Activated CD8-positive, alpha-beta memory T cell treated with anti-CD3 and anti-CD28 coated beads for 36 hours (primary cell): ENCODE measurements around the gene SYT12. TPM values are rescaled to one million over a fixed set of nuclear protein-coding genes. Genes with fewer than 3 reads are reported as not detected.
"Not testable (repeated sequence)": the region's sequence is repeated elsewhere in the genome, so short reads cannot be mapped to it uniquely, and the experiment has no call there.

Source experiments
- CTCF ChIA-PET: fragments of 350-600 bp; sonication (Branson Sonifier 250); formaldehyde crosslinking; loops from one replicate; lab custom pipeline; 2021; ENCODE audit warnings: antibody characterized with exemption; lab: Charles Lee
- POLR2A ChIA-PET: fragments of 350-600 bp; sonication (Branson Sonifier 250); formaldehyde crosslinking; loops from one replicate; lab custom pipeline; 2021; ENCODE audit warnings: antibody characterized with exemption; lab: Charles Lee
- total RNA-seq, 2 experiments: library from RNA; stranded (reverse); gene quantifications; one replicate each; pipeline ENCODE4 v1.2.3, GENCODE V29; 2021

SYT12 gene
- total RNA-seq, 2 experiments from 2014 or later, result not detected

- CTCF ChIA-PET, POLR2A ChIA-PET: not testable (repeated sequence)
Observed at GRCh38 chr11:66988741-66989140, 34.2 kb upstream of the SYT12 start.

GRCh38 chr11:66989360-66989759 is 33.6 kb upstream of the SYT12 start:
- CTCF ChIA-PET, result not testable (repeated sequence)
- POLR2A ChIA-PET, result interaction anchor here (0.6 kb wide), 1 partner anchor 113 kb away, joined by 3 read pairs; no protein-coding TSS in a partner anchor

- ChIA-PET CTCF (interaction anchor here (0.5 kb wide), 1 partner anchor 43 kb away, joined by 3 read pairs; no protein-coding TSS in a partner anchor), POLR2A (no interaction called here)
Observed at GRCh38 chr11:66992041-66992440, 30.9 kb upstream of the SYT12 start.

GRCh38 chr11:66996609-66997273 is 26.2 kb upstream of the SYT12 start:
- POLR2A ChIA-PET, result no interaction called here
- CTCF ChIA-PET, result no interaction called here

GRCh38 chr11:66999555-66999954 is 23.4 kb upstream of the SYT12 start:
- POLR2A ChIA-PET, result no interaction called here
- CTCF ChIA-PET, result interaction anchor here (0.6 kb wide), 2 partner anchors 22 to 318 kb away, joined by 3 read pairs; no protein-coding TSS in a partner anchor

- ChIA-PET POLR2A (no interaction called here), CTCF (no interaction called here)
Observed at GRCh38 chr11:67001332-67001731, 21.6 kb upstream of the SYT12 start.

- POLR2A ChIA-PET, result no interaction called here
- CTCF ChIA-PET, result no interaction called here
Observed at GRCh38 chr11:67002297-67002913, 20.5 kb upstream of the SYT12 start.

- POLR2A ChIA-PET, result no interaction called here
- CTCF ChIA-PET, result no interaction called here
Observed at GRCh38 chr11:67002921-67003411, 20.0 kb upstream of the SYT12 start.

- CTCF ChIA-PET, POLR2A ChIA-PET: not testable (repeated sequence)
Observed at GRCh38 chr11:67005200-67005599, 17.7 kb upstream of the SYT12 start.

GRCh38 chr11:67006029-67006884 is 16.7 kb upstream of the SYT12 start:
- POLR2A ChIA-PET, result no interaction called here
- CTCF ChIA-PET, result interaction anchor here (0.7 kb wide), 1 partner anchor 166 kb away, joined by 8 read pairs; no protein-coding TSS in a partner anchor

GRCh38 chr11:67007126-67007525 is 15.8 kb upstream of the SYT12 start:
- CTCF ChIA-PET, result no interaction called here

GRCh38 chr11:67010296-67010905 is 12.5 kb upstream of the SYT12 start:
- ChIA-PET CTCF (interaction anchor here (1.5 kb wide), 1 partner anchor 14 kb away, joined by 3 read pairs; no protein-coding TSS in a partner anchor), POLR2A (no interaction called here)

More at GRCh38 chr11:67007126-67007525, 15.8 kb upstream of the SYT12 start:
- POLR2A ChIA-PET, result no interaction called here

GRCh38 chr11:67013511-67014045 is 9.4 kb upstream of the SYT12 start:
- ChIA-PET POLR2A (no interaction called here), CTCF (no interaction called here)

- ChIA-PET CTCF (no interaction called here), POLR2A (no interaction called here)
Observed at GRCh38 chr11:67014343-67014742, 8.6 kb upstream of the SYT12 start.

- ChIA-PET CTCF (no interaction called here), POLR2A (no interaction called here)
Observed at GRCh38 chr11:67015048-67015447, 7.9 kb upstream of the SYT12 start.

- CTCF ChIA-PET, result no interaction called here
- POLR2A ChIA-PET, result no interaction called here
Observed at GRCh38 chr11:67016550-67016949, 6.4 kb upstream of the SYT12 start.

- CTCF ChIA-PET, result interaction anchor here (1.1 kb wide), 1 partner anchor 132 kb away, joined by 3 read pairs; no protein-coding TSS in a partner anchor
- POLR2A ChIA-PET, result no interaction called here
Observed at GRCh38 chr11:67020949-67021348, 2.0 kb upstream of the SYT12 start.

- ChIA-PET CTCF (interaction anchor here (0.6 to 1.1 kb wide), 4 partner anchors 19 to 133 kb away, joined by 3 read pairs; no protein-coding TSS in a partner anchor), POLR2A (no interaction called here)
Observed at GRCh38 chr11:67022341-67022933, 497 bp upstream of the SYT12 start.
